ENCODE results near the gene ALK. TPM values are rescaled to one million over a fixed set of nuclear protein-coding genes. Genes with fewer than 3 reads are reported as not detected.

ALK gene
- total RNA-seq, 2 donors from 2014 or later, result 0.05 TPM; not detected in 1

- ATAC-seq (no peak), DNase-seq (ENCODE audit: low spot score in 2 of 2) (no peak)
- Mint-ChIP-seq H3K36me3 (no peaks in the 10 kb centered on the region), H3K27ac (no peak overlapping the region), H3K9me3 (no peaks in the 10 kb centered on the region)
Observed at GRCh38 chr2:29361231-29361630, 560.2 kb downstream of the ALK start.

DNA sequence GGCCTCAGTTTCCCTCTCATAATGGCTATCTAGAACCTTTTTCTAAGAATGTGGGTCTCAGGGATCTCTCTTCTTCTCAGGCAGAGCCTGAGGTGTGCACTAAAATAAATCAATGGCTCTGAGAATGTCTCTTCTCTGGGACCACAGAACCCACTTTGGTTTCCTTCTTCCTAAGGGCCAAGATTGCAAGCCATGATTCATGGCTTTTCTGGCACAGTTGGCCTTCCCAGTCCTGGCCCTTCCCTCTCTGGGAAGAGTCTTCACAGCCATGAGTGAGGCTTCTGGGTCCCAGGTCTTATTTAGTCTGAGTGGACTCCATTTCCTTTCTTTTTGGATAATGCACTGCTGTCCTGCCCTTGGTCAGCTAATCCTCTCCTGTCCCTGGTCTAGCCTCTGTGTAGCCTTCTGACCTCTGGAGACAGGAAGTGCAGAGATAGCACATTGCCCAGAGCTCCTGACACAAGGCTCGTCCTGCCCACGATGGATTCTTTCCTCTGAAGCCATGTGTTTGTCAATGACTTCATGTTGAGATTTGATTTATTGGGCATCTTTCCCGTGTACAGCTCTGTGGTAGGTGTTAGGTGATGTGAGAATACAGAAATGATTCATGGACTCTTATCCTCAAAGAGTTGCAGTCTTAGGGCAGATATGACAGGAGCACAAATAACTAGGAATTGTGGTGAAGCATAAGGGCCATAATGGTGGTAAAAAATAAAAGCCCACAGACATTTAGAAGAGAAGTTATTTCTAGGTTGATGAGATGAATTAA lies 561.2 kb downstream of the ALK start:
- peak; percentile 41 to 84 for ATAC-seq
- H3K36me3 Mint-ChIP-seq, result no peaks in the 10 kb centered on the region
- no peak overlapping the region for H3K27ac Mint-ChIP-seq

GRCh38 chr2:29353403-29353991 lies 567.9 kb downstream of the ALK start:
- ATAC-seq, result no peak
- no peak overlapping the region for H3K27ac Mint-ChIP-seq
- no peaks in the 10 kb centered on the region for H3K36me3 Mint-ChIP-seq
- DNase-seq (ENCODE audit: low spot score in 2 of 2), result no peak
- no peaks in the 10 kb centered on the region for H3K9me3 Mint-ChIP-seq

More for the DNA sequence above, 561.2 kb downstream of the ALK start:
- no peaks in the 10 kb centered on the region for H3K9me3 Mint-ChIP-seq
- DNase-seq (ENCODE audit: low spot score in 2 of 2), result no peak

- H3K27ac Mint-ChIP-seq, result no peak overlapping the region
- no peak for ATAC-seq
- H3K36me3 Mint-ChIP-seq, result no peaks in the 10 kb centered on the region
- no peak for DNase-seq (ENCODE audit: low spot score in 2 of 2)
- H3K9me3 Mint-ChIP-seq, result no peaks in the 10 kb centered on the region
Observed at GRCh38 chr2:29351916-29352591, 569.3 kb downstream of the ALK start.

- no peaks in the 10 kb centered on the region for H3K9me3 Mint-ChIP-seq
- no peak for DNase-seq (ENCODE audit: low spot score in 2 of 2)
- H3K36me3 Mint-ChIP-seq, result no peaks in the 10 kb centered on the region
- no peak overlapping the region for H3K27ac Mint-ChIP-seq
- no peak for ATAC-seq
Observed at GRCh38 chr2:29351248-29351647, 570.1 kb downstream of the ALK start.

DNA sequence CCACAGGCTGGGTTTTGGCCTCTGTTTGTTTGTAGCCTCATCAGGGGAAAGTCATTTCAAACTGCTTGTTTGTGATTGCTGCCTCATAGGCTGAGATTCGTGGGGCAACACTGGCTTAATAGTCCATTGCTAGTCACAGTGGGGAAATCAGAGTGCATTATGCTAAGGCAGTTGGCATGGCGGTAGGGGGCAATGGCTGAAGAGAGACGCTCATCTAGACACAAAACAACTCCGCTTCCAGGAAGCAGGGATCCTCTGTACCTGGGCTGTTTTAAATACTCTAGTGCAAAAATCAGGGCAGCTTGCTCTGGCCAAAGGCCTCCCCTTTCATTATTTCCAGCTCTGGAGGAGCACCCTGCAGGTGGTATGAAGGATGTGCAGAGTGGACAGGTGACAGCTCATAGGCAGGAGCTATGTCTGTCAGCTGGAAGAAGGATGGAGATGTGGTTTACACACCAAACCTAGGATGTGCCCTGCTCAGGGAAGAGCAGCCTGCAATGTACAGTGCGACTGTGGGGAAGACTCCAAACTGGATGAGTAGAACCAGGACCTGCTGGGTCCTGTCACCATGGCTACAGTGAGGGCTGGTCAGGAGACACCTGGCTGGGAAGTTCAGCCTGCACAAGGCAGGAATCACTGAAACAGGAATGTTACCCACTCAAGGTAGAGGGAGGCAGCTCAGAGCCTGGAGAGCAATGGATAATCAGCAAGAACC lies 571.9 kb downstream of the ALK start:
- H3K36me3 Mint-ChIP-seq, result no peaks in the 10 kb centered on the region
- no peak for ATAC-seq
- H3K9me3 Mint-ChIP-seq, result no peaks in the 10 kb centered on the region
- DNase-seq (ENCODE audit: low spot score in 2 of 2), result no peak
- no peak overlapping the region for H3K27ac Mint-ChIP-seq

DNA sequence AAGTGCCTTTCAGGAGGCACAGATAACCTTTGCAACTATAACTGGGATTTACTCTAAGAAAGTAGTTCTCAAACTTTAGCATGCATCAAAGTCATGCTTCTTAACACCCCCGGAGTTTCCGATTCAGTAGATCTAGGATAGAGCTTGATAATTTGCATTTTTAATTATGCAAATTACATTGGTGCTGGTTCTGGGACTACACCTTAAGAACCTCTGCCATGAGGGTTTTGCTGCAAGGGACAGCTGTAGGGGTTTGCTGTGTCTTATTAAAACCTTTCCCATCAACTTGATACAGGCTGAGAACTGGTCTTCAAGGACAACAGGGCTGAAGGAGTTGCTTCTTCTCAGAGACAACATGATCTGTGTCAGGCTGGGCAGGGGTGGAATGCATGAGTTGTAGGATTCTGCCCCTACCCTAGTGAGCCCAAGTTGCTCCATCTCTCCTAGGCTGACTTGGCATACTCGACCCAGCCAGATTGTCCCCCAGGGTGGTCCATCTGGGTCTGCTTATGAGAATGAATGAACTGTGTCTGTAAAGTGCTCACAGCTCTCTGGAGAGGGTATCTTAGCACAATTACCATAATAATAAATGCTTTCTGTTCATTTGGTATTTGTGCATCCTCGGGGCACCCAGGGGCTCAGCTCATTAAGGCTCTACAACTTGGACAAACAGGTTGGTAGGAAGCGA lies 573.5 kb downstream of the ALK start:
- no peak overlapping the region for H3K27ac Mint-ChIP-seq
- ATAC-seq (no peak), DNase-seq (ENCODE audit: low spot score in 2 of 2) (no peak)
- no peaks in the 10 kb centered on the region for H3K36me3 Mint-ChIP-seq
- H3K9me3 Mint-ChIP-seq, result no peaks in the 10 kb centered on the region

- H3K9me3 Mint-ChIP-seq, result no peaks in the 10 kb centered on the region
- DNase-seq (ENCODE audit: low spot score in 2 of 2), result no peak
- ATAC-seq, result no peak
- H3K36me3 Mint-ChIP-seq, result no peaks in the 10 kb centered on the region
- no peak overlapping the region for H3K27ac Mint-ChIP-seq
Observed at GRCh38 chr2:29345236-29345635, 576.1 kb downstream of the ALK start.

- no peak for ATAC-seq
- Mint-ChIP-seq H3K36me3 (no peaks in the 10 kb centered on the region), H3K9me3 (no peaks in the 10 kb centered on the region), H3K27ac (no peak overlapping the region)
- DNase-seq (ENCODE audit: low spot score in 2 of 2), result no peak
Observed at GRCh38 chr2:29343830-29344229, 577.6 kb downstream of the ALK start.

DNA sequence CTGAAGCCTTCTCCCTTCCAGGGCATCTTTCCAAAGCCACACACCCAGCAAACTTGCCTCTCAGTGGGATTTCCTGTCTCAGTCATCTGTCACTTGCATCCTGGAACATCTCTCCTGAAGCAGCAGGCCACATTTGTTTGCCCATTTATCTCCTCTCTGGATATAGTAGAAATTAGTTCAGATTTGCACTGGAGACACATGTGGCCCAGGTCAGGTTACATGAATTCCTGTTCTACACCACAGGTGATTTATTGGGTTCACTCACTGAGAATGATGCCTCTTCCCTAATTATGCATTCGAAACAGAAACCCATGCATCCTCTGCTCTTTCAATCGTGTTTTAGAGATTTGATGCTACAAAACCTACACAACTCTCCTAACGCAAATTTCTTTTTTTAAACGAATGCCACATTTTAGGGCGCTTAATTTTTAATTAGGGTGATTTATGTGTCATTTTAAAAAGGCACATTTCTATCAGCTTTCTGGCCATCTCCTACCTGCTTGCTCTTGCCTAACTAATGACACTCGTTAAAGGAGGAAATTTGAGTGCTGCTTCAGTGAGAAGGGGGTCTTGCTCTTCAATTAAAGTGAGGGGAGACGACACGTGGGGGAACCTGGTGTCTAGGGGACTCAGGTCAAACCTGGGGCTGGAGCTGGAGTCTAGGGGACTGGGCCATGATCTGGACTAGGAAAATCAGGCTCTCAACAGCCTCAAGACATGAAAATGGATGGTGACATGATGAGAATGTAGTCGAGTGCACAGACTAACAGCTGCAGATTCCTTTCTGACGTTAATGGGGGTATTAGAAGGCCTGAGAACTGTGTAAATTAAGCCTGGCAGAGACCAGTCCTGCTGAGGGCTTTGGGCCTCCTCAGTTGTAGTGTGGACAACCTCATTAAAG lies 584.8 kb downstream of the ALK start:
- H3K36me3 Mint-ChIP-seq, result no peaks in the 10 kb centered on the region
- H3K9me3 Mint-ChIP-seq, result no peaks in the 10 kb centered on the region
- ATAC-seq (no peak), DNase-seq (ENCODE audit: low spot score in 2 of 2) (no peak)
- no peak overlapping the region for H3K27ac Mint-ChIP-seq

GRCh38 chr2:29335396-29335795 lies 586.0 kb downstream of the ALK start:
- no peaks in the 10 kb centered on the region for H3K9me3 Mint-ChIP-seq
- no peaks in the 10 kb centered on the region for H3K36me3 Mint-ChIP-seq

DNA sequence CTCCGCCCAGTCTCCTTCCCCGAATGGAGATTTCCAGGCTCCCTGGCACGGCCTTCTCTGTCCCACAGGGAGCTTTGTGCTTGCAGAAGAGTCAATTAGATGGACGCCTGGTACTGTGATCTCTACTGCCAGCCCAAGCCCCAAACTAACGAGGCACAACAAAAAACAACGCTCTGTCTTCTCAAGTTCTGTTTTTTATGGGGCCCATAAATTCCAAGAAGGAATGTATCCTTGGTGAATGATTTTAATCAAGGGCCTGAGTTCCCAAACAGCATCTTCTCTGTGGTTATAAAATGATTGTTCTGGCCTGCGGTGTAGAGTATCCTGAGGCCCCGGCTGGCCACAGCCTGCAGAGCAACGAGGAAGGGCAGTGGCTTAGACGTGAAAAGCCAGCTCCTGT lies 586.7 kb downstream of the ALK start:
- Mint-ChIP-seq H3K27ac (no peak overlapping the region), H3K9me3 (no peaks in the 10 kb centered on the region), H3K36me3 (no peaks in the 10 kb centered on the region)
- no peak for DNase-seq (ENCODE audit: low spot score in 2 of 2)
- no peak for ATAC-seq

More at GRCh38 chr2:29335396-29335795, 586.0 kb downstream of the ALK start:
- no peak overlapping the region for H3K27ac Mint-ChIP-seq
- ATAC-seq (no peak), DNase-seq (ENCODE audit: low spot score in 2 of 2) (no peak)

DNA sequence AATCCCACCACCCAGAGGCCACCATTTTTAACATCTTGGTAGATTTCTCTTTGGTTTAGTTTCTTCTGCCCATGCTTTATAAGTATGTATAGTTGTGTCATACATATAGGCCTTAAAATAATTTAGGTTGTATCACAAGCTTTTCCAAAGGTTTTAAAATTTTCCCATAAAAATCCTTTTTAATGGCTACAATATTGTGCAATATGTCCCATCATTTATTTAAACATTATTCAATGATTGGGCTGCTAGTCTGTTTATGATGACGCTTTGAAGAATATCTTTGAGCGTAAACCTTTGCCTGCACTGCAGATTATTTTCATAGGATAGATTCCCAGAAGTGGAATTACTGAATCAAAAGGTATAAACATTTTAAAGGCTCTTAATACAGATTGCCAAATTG lies 588.8 kb downstream of the ALK start:
- ATAC-seq (no peak), DNase-seq (ENCODE audit: low spot score in 2 of 2) (no peak)
- Mint-ChIP-seq H3K9me3 (no peaks in the 10 kb centered on the region), H3K27ac (no peak overlapping the region), H3K36me3 (no peaks in the 10 kb centered on the region)

DNA sequence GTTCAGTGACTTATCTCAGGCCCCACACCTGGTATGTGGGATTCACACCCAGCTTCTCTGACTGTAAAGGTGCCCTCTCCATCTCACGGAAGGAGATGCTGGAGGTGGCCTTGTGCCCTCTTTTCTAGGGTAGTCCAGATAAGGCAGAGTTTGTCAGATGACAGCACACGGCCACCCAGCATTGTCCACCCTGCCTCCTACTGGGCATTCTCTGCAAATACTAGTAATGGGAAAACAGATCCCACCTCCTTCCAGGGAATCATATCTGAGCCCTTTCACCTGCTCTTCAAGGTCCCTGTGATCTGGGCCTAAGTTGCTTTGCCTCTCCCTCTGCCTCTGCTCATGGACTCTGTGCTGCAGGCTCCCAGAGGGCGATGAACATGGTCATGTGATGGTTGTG lies 591.5 kb downstream of the ALK start:
- DNase-seq (ENCODE audit: low spot score in 2 of 2), result no peak
- ATAC-seq, result no peak
- H3K9me3 Mint-ChIP-seq, result no peaks in the 10 kb centered on the region
- no peaks in the 10 kb centered on the region for H3K36me3 Mint-ChIP-seq
- H3K27ac Mint-ChIP-seq, result no peak overlapping the region

DNA sequence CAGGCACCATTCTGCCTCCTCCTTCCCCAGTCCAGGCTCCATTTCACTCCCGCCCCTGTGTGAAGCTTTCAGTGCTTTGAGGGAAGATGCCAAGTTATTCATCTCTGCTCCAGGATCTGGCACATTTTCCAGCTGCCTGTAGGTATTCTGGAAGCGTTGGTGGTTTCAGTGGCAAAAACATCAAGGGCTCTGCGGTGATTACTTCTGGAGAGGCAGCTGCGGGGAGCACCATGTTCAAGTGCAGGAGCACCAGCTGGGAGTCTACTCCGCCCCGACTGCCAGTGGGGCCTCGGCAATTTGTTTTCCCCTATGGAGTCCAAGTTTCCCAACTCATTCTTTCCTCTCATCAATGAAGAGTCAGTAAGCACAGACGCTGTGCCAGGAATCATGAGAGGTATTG lies 594.5 kb downstream of the ALK start:
- no peaks in the 10 kb centered on the region for H3K36me3 Mint-ChIP-seq
- DNase-seq (ENCODE audit: low spot score in 2 of 2), result no peak

GRCh38 chr2:29325544-29325943 lies 595.8 kb downstream of the ALK start:
- Mint-ChIP-seq H3K36me3 (no peaks in the 10 kb centered on the region), H3K9me3 (no peaks in the 10 kb centered on the region), H3K27ac (no peak overlapping the region)
- DNase-seq (ENCODE audit: low spot score in 2 of 2), result no peak
- peak in 1 of 2 donors; percentile 41 for ATAC-seq

More for the DNA sequence above, 594.5 kb downstream of the ALK start:
- no peaks in the 10 kb centered on the region for H3K9me3 Mint-ChIP-seq
- ATAC-seq, result no peak
- H3K27ac Mint-ChIP-seq, result no peak overlapping the region
